Activated T-helper 1 cell treated with anti-CD3 and anti-CD28 coated beads, Interleukin-2, amount 50 U/mL, for 16 hours (primary cell): Measurements from ENCODE around the gene NACAD.

ENCODE experiments used
- DNase-seq, 2 donors: peaks; one replicate each; pipeline ENCODE4 v3.0.0-alpha.2; 2020; ENCODE audit warnings: low read depth in 1 of 2, low spot score in 1 of 2

NACAD gene

GRCh38 chr7:45088821-45089340, at the start of gene NACAD:
TSS of gene NACAD (minus strand) at chr7:45088969. CDS start at chr7:45088894, 75 bp downstream.
- no peak for DNase-seq

GRCh38 chr7:45136106-45137060, 47.6 kb upstream of the NACAD start:
- DNase-seq = peak; percentile 15 to 44

GRCh38 chr7:45133877-45134276, 45.1 kb upstream of the NACAD start:
- no peak for DNase-seq

- no peak for DNase-seq
Measured at GRCh38 chr7:45133352-45133751, 44.6 kb upstream of the NACAD start.

- DNase-seq = no peak
Measured at GRCh38 chr7:45132708-45133320, 44.0 kb upstream of the NACAD start.

- no peak for DNase-seq
Measured at GRCh38 chr7:45131891-45132290, 43.1 kb upstream of the NACAD start.

- no peak for DNase-seq
Measured at GRCh38 chr7:45130910-45131309, 42.1 kb upstream of the NACAD start.

- no peak for DNase-seq
Measured at GRCh38 chr7:45129906-45130305, 41.1 kb upstream of the NACAD start.

- no peak for DNase-seq
Measured at GRCh38 chr7:45129181-45129800, 40.5 kb upstream of the NACAD start.

GRCh38 chr7:45126920-45127319, 38.2 kb upstream of the NACAD start:
- no peak for DNase-seq

GRCh38 chr7:45126201-45126600, 37.4 kb upstream of the NACAD start:
- no peak for DNase-seq

- no peak for DNase-seq
Measured at GRCh38 chr7:45125193-45125904, 36.6 kb upstream of the NACAD start.

GRCh38 chr7:45123913-45124710, 35.3 kb upstream of the NACAD start:
- DNase-seq = no peak

GRCh38 chr7:45122975-45123860, 34.4 kb upstream of the NACAD start:
- DNase-seq = no peak

- DNase-seq = no peak
Measured at GRCh38 chr7:45119550-45119949, 30.8 kb upstream of the NACAD start.

GRCh38 chr7:45118889-45119331, 30.1 kb upstream of the NACAD start:
- DNase-seq = no peak

GRCh38 chr7:45118292-45118691, 29.5 kb upstream of the NACAD start:
- no peak for DNase-seq

GRCh38 chr7:45117582-45117981, 28.8 kb upstream of the NACAD start:
- no peak for DNase-seq

GRCh38 chr7:45116048-45116447, 27.3 kb upstream of the NACAD start:
- DNase-seq = no peak
